Keratinocyte (primary cell): ENCODE measurements around the gene SF3A1. TPM values are rescaled to one million over a fixed set of nuclear protein-coding genes. Genes with fewer than 3 reads are reported as not detected.

Experiments used
- DNase-seq: peaks from one replicate; pipeline ENCODE4 v3.0.0-alpha.2; 2011; ENCODE audit warnings: low read depth, missing footprints, low spot score
- FAIRE-seq: peaks from 2 replicates; lab custom pipeline; 2011; peaks lifted over from hg19 to GRCh38; lab: Jason Lieb, UNC
- H2AFZ ChIP-seq: 2 replicates; pipeline ENCODE4 v1.6.0; 2012; ENCODE audit warnings: low read length, control low read depth, inconsistent platforms; ENCODE audit not compliant: control insufficient read depth
- H3K27ac ChIP-seq: 2 replicates; pipeline ENCODE4 v1.5.1; 2011; ENCODE audit warnings: low read length; ENCODE audit not compliant: control insufficient read depth, insufficient read depth
- H3K27me3 ChIP-seq: 3 replicates; pipeline ENCODE4 v1.6.0; 2011; ENCODE audit warnings: low read length; ENCODE audit not compliant: control insufficient read depth, insufficient read depth; ENCODE audit errors: extremely low read depth
- H3K36me3 ChIP-seq, 2 experiments: 2 replicates in 1 of 2; 3 replicates in 1 of 2; pipeline ENCODE4 v1.5.1; 2011; ENCODE audit warnings: low read length in 2 of 2, mild to moderate bottlenecking in 1 of 2; ENCODE audit not compliant: control insufficient read depth in 2 of 2, insufficient read depth in 2 of 2; ENCODE audit errors: extremely low read depth in 1 of 2
- H3K4me1 ChIP-seq: 3 replicates; pipeline ENCODE4 v1.5.1; 2011; ENCODE audit warnings: low read length; ENCODE audit not compliant: control insufficient read depth, insufficient read depth; ENCODE audit errors: extremely low read depth
- H3K4me2 ChIP-seq: 3 replicates; pipeline ENCODE4 v1.6.0; 2011; ENCODE audit warnings: low read depth, low read length; ENCODE audit not compliant: control insufficient read depth, insufficient read depth; ENCODE audit errors: extremely low read depth
- H3K4me3 ChIP-seq, 3 experiments: fragments of 200-600 bp in 1 of 3; sonication (generic) in 1 of 3; 2 replicates in 2 of 3; 3 replicates in 1 of 3; pipeline ENCODE4 v1.5.1; 2011 to 2016; ENCODE audit warnings: low read length in 3 of 3, mild to moderate bottlenecking in 3 of 3, control low read depth in 2 of 3, inconsistent platforms in 1 of 3, low read depth in 1 of 3, mixed read lengths in 1 of 3, mixed run types in 1 of 3, moderate library complexity in 1 of 3; ENCODE audit not compliant: control insufficient read depth in 2 of 3, insufficient read depth in 2 of 3; ENCODE audit errors: extremely low read depth in 1 of 3
- H3K79me2 ChIP-seq: 2 replicates; pipeline ENCODE4 v1.6.0; 2012; ENCODE audit warnings: low read length; ENCODE audit not compliant: control insufficient read depth, insufficient read depth
- H3K9ac ChIP-seq: 3 replicates; pipeline ENCODE4 v1.6.0; 2011; ENCODE audit warnings: low read length; ENCODE audit not compliant: control insufficient read depth, insufficient read depth; ENCODE audit errors: extremely low read depth
- H3K9me1 ChIP-seq: 3 replicates; pipeline ENCODE4 v1.6.0; 2011; ENCODE audit warnings: low read length; ENCODE audit not compliant: control insufficient read depth, insufficient read depth; ENCODE audit errors: extremely low read depth
- H3K9me3 ChIP-seq: 2 replicates; pipeline ENCODE4 v1.5.1; 2012; ENCODE audit warnings: low read depth, low read length; ENCODE audit not compliant: control insufficient read depth
- H4K20me1 ChIP-seq: 3 replicates; pipeline ENCODE4 v1.6.0; 2011; ENCODE audit warnings: low read length; ENCODE audit not compliant: control insufficient read depth, insufficient read depth; ENCODE audit errors: extremely low read depth
- EZH2 ChIP-seq: IDR thresholded peaks from one replicate; pipeline ENCODE4 v1.6.1; 2012; ENCODE audit warnings: inconsistent platforms, mild to moderate bottlenecking, low read length, moderate library complexity
- dilution Hi-C: fragments of 300-500 bp; cut with MboI; formaldehyde crosslinking; loops from one replicate; pipeline ENCODE4 v1.7.0; 2020; ENCODE audit warnings: low sequenced_read_pairs; ENCODE audit not compliant: extremely low pct_ligation_motif_present
- polyA plus RNA-seq, 5 experiments: library from polyadenylated mRNA; depleted of rRNA in 3 of 5; stranded (reverse) in 3 of 5; stranded (forward) in 1 of 5; unstranded in 1 of 5; fragments of >200 nt; gene quantifications; 1 replicate in 1 of 5; 2 replicates in 3 of 5; 3 replicates in 1 of 5; pipeline versions ENCODE4 v1.2.1 to v1.2.3, GENCODE V29; 2011 to 2012; ENCODE audit warnings: missing spikeins in 2 of 5, low read depth in 1 of 5, low replicate concordance in 1 of 5
- TF ChIP-seq, protein P1 (sequence below), 3 experiments: IDR thresholded peaks in 1 of 3; conservative IDR thresholded peaks in 1 of 3; optimal IDR thresholded peaks in 1 of 3; 2 replicates in 2 of 3; 3 replicates in 1 of 3; pipeline versions ENCODE3 to v1.5.1; 2011; ENCODE audit warnings: low read length in 3 of 3, mild to moderate bottlenecking in 3 of 3, moderate library complexity in 2 of 3, control low read depth in 1 of 3, inconsistent platforms in 1 of 3; ENCODE audit not compliant: insufficient read depth in 2 of 3; ENCODE audit errors: extremely low read depth in 1 of 3

The SF3A1 gene
- polyA plus RNA-seq, 1 donor (not counting 4 experiments of a cell fraction or from before 2014, with no cell fraction given): 34.2 TPM

GRCh38 chr22:30325724-30326254 is 30.9 kb downstream of the SF3A1 start:
- Histone ChIP-seq H3K4me3 (peak overlapping the region; percentile 80 to 91 (median 81)), H3K4me2 (peak overlapping the region; percentile 97), H3K27ac (peak overlapping the region; percentile 74), H3K9me3 (no peaks in the 10 kb centered on the region), H3K9ac (peak overlapping the region; percentile 83), H2AFZ (no peak overlapping the region), H3K79me2 (peaks cover 40% of the 10 kb centered on the region), H3K4me1 (peaks cover 41% of the 10 kb centered on the region), H3K27me3 (no peaks in the 10 kb centered on the region), H3K9me1 (peaks cover 6% of the 10 kb centered on the region), H3K36me3 (peaks cover under 1 to 22% of the 10 kb centered on the region in 2 experiments), H4K20me1 (peaks cover 4% of the 10 kb centered on the region)
- dilution Hi-C loops: no loop called here
- TF ChIP-seq EZH2: no peak
- TF ChIP-seq, protein P1, sequence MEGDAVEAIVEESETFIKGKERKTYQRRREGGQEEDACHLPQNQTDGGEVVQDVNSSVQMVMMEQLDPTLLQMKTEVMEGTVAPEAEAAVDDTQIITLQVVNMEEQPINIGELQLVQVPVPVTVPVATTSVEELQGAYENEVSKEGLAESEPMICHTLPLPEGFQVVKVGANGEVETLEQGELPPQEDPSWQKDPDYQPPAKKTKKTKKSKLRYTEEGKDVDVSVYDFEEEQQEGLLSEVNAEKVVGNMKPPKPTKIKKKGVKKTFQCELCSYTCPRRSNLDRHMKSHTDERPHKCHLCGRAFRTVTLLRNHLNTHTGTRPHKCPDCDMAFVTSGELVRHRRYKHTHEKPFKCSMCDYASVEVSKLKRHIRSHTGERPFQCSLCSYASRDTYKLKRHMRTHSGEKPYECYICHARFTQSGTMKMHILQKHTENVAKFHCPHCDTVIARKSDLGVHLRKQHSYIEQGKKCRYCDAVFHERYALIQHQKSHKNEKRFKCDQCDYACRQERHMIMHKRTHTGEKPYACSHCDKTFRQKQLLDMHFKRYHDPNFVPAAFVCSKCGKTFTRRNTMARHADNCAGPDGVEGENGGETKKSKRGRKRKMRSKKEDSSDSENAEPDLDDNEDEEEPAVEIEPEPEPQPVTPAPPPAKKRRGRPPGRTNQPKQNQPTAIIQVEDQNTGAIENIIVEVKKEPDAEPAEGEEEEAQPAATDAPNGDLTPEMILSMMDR (optimal IDR thresholded peaks at IDR 0.05 in 1 of 3, IDR thresholded peaks at IDR 0.05 in 1 of 3, conservative IDR thresholded peaks at IDR 0.05 in 1 of 3; ENCODE audit: extremely low read depth in 1 of 3, insufficient read depth in 2 of 3, low read length in 3 of 3): no peak
- DNase-seq (no peak), FAIRE-seq (no peak)

GRCh38 chr22:30325065-30325720 is 31.5 kb downstream of the SF3A1 start:
- H3K36me3 ChIP-seq: peaks cover 5 to 22% of the 10 kb centered on the region in 2 experiments
- peak overlapping the region; percentile 80 to 91 (median 81) for H3K4me3 ChIP-seq
- peaks cover 46% of the 10 kb centered on the region for H3K79me2 ChIP-seq
- FAIRE-seq (peak; percentile 97), DNase-seq (peak; percentile 54)
- H3K27ac ChIP-seq: peak overlapping the region; percentile 74
- H3K27me3 ChIP-seq: no peaks in the 10 kb centered on the region
- peaks cover 4% of the 10 kb centered on the region for H4K20me1 ChIP-seq
- H3K9me1 ChIP-seq: peaks cover 8% of the 10 kb centered on the region
- dilution Hi-C loops: no loop called here
- no peaks in the 10 kb centered on the region for H3K9me3 ChIP-seq
- no peak for TF ChIP-seq EZH2
- TF ChIP-seq, protein P1 (optimal IDR thresholded peaks at IDR 0.05 in 1 of 3, IDR thresholded peaks at IDR 0.05 in 1 of 3, conservative IDR thresholded peaks at IDR 0.05 in 1 of 3; ENCODE audit: extremely low read depth in 1 of 3, insufficient read depth in 2 of 3, low read length in 3 of 3): no peak
- H3K4me2 ChIP-seq: peak overlapping the region; percentile 97
- H3K9ac ChIP-seq: peak overlapping the region; percentile 83
- H3K4me1 ChIP-seq: peaks cover 41% of the 10 kb centered on the region
- H2AFZ ChIP-seq: no peak overlapping the region
